ENCODE measurements around the gene KRT79. TPM values are rescaled to one million over a fixed set of nuclear protein-coding genes. Genes with fewer than 3 reads are reported as not detected.

KRT79 gene
- total and polyA plus RNA-seq, 4 donors, result not detected

- no peaks in the 10 kb centered on the region for H3K27me3 ChIP-seq (ENCODE audit: control insufficient read depth in 4 of 4, insufficient read depth in 4 of 4, low read length in 3 of 4)
- no peak for DNase-seq (ENCODE audit: low spot score)
- no peaks in the 10 kb centered on the region for H3K9me3 ChIP-seq (ENCODE audit: control insufficient read depth in 4 of 4, low read length in 3 of 4)
- WGBS, result 76% methylated on average over 9 of the region's 9 CpGs
- no peak overlapping the region for H3K4me3 ChIP-seq (ENCODE audit: low read depth in 1 of 3, low read length in 3 of 3)
- no peak overlapping the region for H3K9ac ChIP-seq (ENCODE audit: low read depth in 1 of 2, low read length in 2 of 2)
- TF ChIP-seq HNF4A (conservative IDR thresholded peaks at IDR 0.05) (no peak), GABPA (IDR thresholded peaks at IDR 0.05 in 1 of 2, conservative IDR thresholded peaks at IDR 0.05 in 1 of 2) (no peak), RXRA (IDR thresholded peaks at IDR 0.05) (no peak), ATF3 (IDR thresholded peaks at IDR 0.05) (no peak), HNF4G (IDR thresholded peaks at IDR 0.05) (no peak), REST (IDR thresholded peaks at IDR 0.05) (no peak), NR2F2 (IDR thresholded peaks at IDR 0.05) (no peak), YY1 (IDR thresholded peaks at IDR 0.05) (no peak), SP1 (IDR thresholded peaks at IDR 0.05) (no peak), RAD21 (IDR thresholded peaks at IDR 0.05) (no peak), JUND (IDR thresholded peaks at IDR 0.05) (no peak), FOXA2 (IDR thresholded peaks at IDR 0.05) (no peak)
- TF ChIP-seq, protein P1, sequence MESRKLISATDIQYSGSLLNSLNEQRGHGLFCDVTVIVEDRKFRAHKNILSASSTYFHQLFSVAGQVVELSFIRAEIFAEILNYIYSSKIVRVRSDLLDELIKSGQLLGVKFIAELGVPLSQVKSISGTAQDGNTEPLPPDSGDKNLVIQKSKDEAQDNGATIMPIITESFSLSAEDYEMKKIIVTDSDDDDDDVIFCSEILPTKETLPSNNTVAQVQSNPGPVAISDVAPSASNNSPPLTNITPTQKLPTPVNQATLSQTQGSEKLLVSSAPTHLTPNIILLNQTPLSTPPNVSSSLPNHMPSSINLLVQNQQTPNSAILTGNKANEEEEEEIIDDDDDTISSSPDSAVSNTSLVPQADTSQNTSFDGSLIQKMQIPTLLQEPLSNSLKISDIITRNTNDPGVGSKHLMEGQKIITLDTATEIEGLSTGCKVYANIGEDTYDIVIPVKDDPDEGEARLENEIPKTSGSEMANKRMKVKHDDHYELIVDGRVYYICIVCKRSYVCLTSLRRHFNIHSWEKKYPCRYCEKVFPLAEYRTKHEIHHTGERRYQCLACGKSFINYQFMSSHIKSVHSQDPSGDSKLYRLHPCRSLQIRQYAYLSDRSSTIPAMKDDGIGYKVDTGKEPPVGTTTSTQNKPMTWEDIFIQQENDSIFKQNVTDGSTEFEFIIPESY (IDR thresholded peaks at IDR 0.05), result no peak
- H3K27ac ChIP-seq (ENCODE audit: low read depth in 1 of 2, low read length in 2 of 2), result no peak overlapping the region
- no peaks in the 10 kb centered on the region for H3K4me1 ChIP-seq (ENCODE audit: control insufficient read depth in 4 of 4, insufficient read depth in 4 of 4, low read length in 3 of 4)
- H3K36me3 ChIP-seq (ENCODE audit: control insufficient read depth in 4 of 4, insufficient read depth in 3 of 4, low read depth in 1 of 4, low read length in 3 of 4), result no peaks in the 10 kb centered on the region
Observed at GRCh38 chr12:52815676-52816588, 18.2 kb downstream of the KRT79 start.

DNA sequence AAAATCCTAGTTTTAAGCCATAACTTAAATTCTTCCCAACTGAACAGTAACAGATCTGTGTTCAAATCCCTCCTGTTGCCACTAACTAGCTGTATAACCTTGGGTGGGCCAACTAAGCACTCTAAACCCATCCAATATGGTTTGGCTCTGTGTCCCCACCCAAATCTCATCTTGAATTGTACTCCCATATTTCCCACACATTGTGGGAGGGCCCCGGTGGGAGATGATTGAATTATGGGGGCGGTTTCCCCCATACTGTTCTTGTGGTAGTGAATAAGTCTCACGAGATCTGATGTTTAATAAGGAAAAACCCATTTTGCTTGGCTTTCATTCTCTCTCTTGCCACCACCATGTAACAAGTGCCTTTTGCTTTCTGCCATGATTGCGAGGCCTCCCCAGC lies 18.9 kb downstream of the KRT79 start:
- Histone ChIP-seq H3K4me1 (ENCODE audit: control insufficient read depth in 4 of 4, insufficient read depth in 4 of 4, low read length in 3 of 4) (no peaks in the 10 kb centered on the region), H3K9me3 (ENCODE audit: control insufficient read depth in 4 of 4, low read length in 3 of 4) (no peaks in the 10 kb centered on the region), H3K4me3 (ENCODE audit: low read depth in 1 of 3, low read length in 3 of 3) (no peak overlapping the region), H3K27me3 (ENCODE audit: control insufficient read depth in 4 of 4, insufficient read depth in 4 of 4, low read length in 3 of 4) (peaks cover 0 to 3% (median 0%) of the 10 kb centered on the region in 4 donors), H3K36me3 (ENCODE audit: control insufficient read depth in 4 of 4, insufficient read depth in 3 of 4, low read depth in 1 of 4, low read length in 3 of 4) (no peaks in the 10 kb centered on the region), H3K9ac (ENCODE audit: low read depth in 1 of 2, low read length in 2 of 2) (no peak overlapping the region), H3K27ac (ENCODE audit: low read depth in 1 of 2, low read length in 2 of 2) (no peak overlapping the region)
- WGBS, result 93% methylated on average over 4 of the region's 4 CpGs
- no peak for TF ChIP-seq HNF4G (IDR thresholded peaks at IDR 0.05)
- TF ChIP-seq RAD21 (IDR thresholded peaks at IDR 0.05), result no peak
- no peak for TF ChIP-seq FOXA2 (IDR thresholded peaks at IDR 0.05)
- no peak for TF ChIP-seq REST (IDR thresholded peaks at IDR 0.05)
- TF ChIP-seq, protein P1 (IDR thresholded peaks at IDR 0.05), result no peak
- TF ChIP-seq FOXA1 (IDR thresholded peaks at IDR 0.05), result no peak
- TF ChIP-seq TAF1 (conservative IDR thresholded peaks at IDR 0.05), result no peak
- no peak for DNase-seq (ENCODE audit: low spot score)
